HG03565 (cell line): ENCODE data around the gene VRK1.
"Not testable (repeated sequence)": the region's sequence is repeated elsewhere in the genome, so short reads cannot be mapped to it uniquely, and the experiment has no call there.

ENCODE experiments used
- ATAC-seq: cut with Tn5 transposase; IDR thresholded peaks from one replicate; pipeline ENCODE4 v1.9.1; 2021; ENCODE audit warnings: mild to moderate bottlenecking, moderate library complexity; ENCODE audit not compliant: unreplicated experiment

VRK1 gene

GRCh38 chr14:96867634-96868033 is 70.5 kb downstream of the VRK1 start:
- no peak for ATAC-seq

DNA sequence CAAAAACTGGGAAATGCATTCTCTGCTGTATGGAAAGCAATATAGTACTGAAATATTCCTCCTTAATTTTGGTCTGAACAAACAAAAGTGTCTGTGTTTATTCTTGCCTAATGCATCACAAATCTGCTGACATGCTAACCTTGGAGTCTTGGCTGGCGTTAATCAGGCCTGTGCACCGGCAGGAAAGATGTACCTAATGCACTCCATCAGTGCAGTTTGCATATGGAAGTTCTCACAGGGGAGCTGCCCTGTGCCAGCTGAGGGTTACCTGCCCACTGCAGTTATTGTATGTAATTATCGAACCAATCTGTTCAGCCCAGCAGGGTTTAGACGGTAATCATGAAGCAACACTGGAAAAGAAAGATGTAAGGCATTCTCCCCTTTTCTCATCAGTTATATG is 76.9 kb downstream of the VRK1 start:
- ATAC-seq: no peak

DNA sequence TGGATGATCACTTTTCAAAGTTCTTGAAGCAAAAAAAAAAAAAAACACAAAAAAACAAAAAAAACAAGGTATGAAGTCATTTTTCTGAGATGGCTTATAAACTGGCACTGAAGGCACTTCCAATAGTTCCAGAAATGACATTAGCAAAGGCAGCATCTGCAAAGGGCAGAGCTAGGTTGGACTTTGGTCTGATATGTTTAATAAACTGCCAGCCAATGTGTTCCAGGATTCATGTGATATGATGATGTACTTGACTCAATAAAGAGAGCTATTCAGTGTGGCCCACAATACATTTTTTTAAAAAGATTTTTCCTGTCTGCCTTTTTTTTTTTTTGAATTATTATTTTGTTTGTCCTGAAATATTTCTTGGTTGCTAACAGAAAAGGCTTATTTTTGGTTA is 79.6 kb downstream of the VRK1 start:
- no peak for ATAC-seq

DNA sequence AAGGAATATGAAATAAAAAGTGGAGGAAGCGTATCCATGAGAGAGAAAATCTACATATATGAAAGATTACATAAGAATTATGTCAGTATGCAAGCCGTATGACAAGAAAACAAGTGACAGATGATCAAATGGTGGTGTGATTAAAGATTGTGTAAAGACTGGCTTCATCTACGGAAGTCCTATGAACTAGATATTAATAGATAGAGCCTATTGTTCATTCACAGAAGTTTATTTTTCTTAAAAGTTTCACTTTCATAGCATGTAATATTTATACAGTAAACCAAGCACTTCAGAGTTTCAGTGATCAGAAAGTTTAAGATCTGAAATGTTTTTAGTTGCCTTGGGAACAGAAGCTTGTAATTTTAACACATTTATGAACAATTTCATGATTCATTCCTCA is 84.5 kb downstream of the VRK1 start:
- peak; percentile 80 for ATAC-seq

DNA sequence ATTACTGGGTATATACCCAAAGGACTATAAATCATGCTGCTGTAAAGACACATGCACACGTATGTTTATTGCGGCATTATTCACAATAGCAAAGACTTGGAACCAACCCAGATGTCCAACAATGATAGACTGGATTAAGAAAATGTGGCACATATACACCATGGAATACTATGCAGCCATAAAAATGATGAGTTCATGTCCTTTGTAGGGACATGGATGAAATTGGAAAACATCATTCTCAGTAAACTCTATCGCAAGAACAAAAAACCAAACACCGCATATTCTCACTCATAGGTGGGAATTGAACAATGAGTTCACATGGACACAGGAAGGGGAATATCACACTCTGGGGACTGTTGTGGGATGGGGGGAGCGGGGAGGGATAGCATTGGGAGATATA is 86.8 kb downstream of the VRK1 start:
- not testable (repeated sequence) for ATAC-seq

DNA sequence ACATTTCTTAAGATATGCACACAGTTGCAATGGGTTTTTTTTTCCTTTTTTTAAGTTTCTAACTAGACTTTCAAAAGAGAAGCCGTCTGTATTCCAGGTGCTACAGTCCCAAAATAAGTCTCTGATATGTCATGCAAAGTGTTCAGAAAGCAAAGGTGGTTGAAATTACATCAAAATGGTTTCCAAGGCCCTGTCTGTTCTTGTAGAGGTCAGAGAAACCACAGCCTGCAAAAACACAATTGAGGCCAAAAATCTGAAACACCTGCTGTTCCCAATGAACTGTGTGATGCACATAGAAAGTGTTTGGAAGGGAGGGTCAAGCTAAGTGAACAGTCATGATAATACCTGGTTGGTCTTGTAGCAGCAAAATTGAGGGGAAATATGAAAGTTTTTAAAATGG is 91.0 kb downstream of the VRK1 start:
- peak; percentile 67 for ATAC-seq

DNA sequence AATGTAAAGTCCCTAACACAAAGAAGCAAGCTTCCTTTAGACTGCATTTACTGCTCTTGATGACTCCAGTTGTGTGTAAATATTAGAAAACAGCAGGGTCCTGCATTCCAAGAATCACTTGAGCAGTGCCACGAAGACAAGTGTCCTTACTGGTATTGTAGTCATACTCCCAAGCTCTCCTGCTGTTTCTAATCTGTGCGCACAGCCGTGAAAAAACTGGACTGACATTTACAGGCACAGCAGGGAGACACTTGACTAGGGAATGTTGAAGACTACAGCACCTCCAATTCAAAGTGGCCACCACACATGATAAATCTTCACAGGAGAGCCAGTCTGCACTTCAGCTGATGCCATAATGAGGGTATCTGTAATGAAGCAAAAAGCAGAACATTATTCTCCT is 91.4 kb downstream of the VRK1 start:
- no peak for ATAC-seq

GRCh38 chr14:96889091-96889490 is 91.9 kb downstream of the VRK1 start:
- no peak for ATAC-seq

DNA sequence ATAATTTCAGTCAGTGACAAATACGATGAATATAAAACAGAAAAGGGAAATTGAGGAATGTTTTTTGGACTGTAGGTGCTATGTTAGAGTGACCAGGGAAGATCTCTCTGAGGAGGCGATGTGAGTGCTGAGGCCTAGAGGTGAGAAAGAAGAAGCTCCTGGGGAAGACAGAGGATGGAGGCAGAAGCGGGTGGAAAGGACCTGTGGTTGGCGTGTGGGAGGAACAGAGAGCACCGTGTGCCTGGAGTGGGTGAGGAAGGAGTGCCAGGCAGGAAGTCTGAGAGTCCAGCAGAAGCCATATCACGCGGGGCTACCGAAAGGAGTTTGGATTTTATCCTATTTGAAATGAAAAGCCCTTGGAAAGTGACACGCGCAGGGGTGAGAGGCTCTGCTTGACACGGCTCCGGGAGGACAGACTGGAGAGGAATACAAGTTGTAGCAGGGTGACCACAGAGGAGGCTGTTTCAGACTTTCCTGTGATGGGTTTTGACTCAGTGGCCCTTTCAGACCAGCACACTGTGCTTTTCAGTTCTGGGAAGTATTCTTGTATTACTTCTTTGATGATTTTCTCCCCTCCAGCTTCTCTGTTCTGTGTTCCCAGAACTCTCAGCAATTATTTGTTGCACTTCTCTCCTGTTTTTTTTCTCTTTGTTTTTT is 96.9 kb downstream of the VRK1 start:
- ATAC-seq: no peak

GRCh38 chr14:96894966-96895365 is 97.8 kb downstream of the VRK1 start:
- ATAC-seq: no peak

DNA sequence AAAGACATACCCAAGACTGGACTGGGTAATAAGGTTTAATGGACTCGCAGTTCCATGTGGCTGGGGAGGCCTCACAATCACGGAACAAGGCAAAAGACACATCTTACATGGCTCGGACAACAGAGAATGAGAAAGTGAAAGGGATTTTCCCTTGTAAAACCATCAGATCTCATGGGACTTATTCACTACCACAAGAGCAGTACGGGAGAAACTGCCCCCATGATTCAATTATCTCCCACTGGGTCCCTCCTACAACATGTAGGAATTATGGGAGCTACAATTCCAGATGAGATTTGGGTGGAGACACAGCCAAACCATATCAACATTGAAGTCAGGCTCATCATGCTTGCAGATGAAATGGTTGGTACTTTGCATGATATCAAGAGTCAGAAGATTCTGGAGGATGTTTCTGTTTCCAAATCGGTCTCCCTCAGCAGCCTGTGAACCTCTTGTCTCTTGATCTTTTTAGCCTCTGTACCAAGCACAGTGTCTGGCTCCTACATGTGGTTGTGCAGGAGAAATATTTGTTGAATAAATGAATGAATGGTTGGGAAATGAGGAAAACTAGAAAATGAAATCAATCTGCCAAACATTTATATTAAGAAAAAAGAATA is 98.6 kb downstream of the VRK1 start:
- ATAC-seq: peak; percentile 69

DNA sequence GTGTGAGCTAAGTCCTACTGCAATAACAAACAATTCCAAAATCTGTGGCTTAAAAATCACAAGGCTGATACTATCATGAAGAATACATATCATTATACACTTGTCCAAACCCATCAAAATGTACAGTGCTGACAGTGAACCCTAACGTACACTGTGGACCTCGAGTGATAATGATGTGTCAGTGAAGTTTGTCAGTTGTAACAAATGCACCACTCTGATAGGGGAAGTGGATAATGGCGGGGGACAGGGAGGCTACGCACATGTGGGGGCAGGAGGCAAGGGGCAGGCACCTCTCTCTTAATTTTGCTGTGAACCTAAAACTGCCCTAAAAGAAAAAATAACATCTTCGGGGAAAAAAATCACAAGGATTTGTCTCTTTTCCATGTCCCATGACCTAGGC is 100.0 kb downstream of the VRK1 start:
- ATAC-seq: no peak

DNA sequence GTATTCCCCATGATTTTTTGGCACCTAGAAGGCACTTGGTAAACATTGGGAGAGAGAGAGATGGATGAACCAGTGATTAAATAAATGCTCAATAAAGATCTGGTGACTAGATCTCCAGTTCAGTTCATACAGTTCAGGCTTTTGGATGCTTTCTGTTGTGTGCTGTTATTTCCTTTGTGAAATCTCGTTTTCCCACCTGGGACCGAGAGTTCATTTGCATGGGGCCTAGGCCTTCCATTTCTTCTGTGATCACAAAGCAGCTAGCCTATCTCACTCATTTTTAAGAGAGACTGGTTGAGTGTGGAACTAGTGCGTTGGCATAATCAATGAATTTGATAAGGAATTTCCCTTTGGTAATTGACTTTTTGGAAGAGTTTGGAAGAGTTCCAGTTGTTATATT is 104.0 kb downstream of the VRK1 start:
- peak; percentile 84 for ATAC-seq

GRCh38 chr14:96902004-96902403 is 104.8 kb downstream of the VRK1 start:
- no peak for ATAC-seq

- no peak for ATAC-seq
Measured at GRCh38 chr14:96903444-96904023, 106.4 kb downstream of the VRK1 start.

DNA sequence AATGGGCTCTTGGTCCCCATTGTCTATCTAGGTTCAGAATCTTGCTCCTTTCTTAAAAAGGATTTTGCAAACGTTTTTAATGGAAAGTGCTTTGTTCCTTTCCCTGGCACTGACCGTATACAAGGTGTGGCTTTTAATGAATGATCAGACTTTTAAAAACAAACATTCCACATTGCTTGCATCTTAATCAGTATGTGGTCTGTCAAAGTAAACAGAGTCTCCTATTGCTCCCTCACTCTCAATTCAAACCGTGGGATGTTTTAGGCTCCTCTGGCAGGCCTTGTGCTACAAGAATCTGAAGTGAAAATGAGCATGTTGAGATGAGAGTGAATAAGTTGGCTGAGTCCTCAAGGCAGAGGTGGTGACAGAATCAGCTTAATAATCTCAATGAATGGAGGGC is 107.0 kb downstream of the VRK1 start:
- no peak for ATAC-seq

DNA sequence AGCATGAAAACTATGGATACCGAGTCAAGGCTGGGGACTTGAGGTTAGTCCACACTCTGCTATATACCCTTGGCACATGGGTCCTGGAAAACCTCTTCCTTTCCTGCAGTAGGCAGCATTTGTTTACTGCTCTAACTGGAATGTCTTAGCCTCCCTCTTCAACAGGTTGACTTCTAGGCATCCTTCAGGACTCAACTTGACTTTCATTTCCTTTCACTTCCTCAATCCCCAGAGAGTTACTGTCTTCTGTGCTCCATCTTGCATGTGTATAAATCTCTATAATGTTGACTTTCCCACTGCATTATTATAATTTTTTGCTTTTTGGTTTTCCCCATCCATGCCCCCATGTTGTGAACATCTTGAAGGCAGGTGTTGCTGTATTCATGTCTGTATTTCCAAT is 107.9 kb downstream of the VRK1 start:
- no peak for ATAC-seq

DNA sequence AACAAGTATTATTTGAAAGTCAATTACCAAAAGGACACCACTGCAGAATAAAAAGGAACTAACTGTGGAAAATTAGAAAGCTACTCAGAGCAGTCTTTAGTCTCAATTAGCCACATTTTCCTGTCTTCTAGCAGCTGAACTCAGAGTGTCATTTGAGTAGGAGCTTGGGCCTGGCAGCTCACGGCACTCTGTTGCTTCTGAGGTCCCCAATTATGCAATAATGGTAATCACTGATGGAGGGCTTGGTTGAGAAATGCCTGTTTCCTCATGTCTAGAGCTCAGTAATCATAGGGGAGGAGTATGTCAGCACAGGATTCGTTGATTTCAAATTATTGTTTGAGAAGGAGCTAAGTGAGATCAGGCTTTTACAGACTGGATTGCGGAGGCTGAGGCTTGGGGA is 108.6 kb downstream of the VRK1 start:
- no peak for ATAC-seq

DNA sequence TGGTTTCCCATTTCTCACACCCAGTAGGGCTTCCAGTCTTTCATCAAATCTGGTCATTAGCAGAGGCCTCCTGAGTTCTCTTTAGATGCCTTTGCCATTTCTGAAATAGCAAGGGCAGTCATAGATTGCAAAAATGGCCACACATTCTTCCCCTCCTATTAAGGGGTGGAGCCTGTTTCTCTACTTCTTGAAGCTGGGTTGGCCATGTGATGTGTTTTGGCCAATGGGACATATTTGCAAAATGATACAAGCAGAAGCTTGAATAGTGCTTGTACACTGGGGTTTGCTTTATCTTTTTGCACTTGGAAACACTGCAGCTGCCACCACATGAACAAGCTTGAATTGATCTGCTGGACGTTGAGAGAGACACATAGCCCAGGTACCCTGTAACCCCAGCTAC is 109.3 kb downstream of the VRK1 start:
- no peak for ATAC-seq

GRCh38 chr14:96909841-96910364 is 112.7 kb downstream of the VRK1 start:
- ATAC-seq: no peak

GRCh38 chr14:96911499-96912149 is 114.4 kb downstream of the VRK1 start:
- ATAC-seq: no peak

GRCh38 chr14:96914571-96915128 is 117.5 kb downstream of the VRK1 start:
- ATAC-seq: no peak
